Activated naive CD4-positive, alpha-beta T cell treated with anti-CD3 and anti-CD28 coated beads, Interleukin-2, amount 50 U/mL, for 24 hours (primary cell): Measurements from ENCODE around the gene CSKMT.
A peak's percentile ranks its signal among the peaks of the same experiment; 100 is the strongest.
"Not testable (repeated sequence)": the region's sequence is repeated elsewhere in the genome, so short reads cannot be mapped to it uniquely, and the experiment has no call there.

Experiments
- H3K27ac Mint-ChIP-seq: one replicate; pipeline ENCODE4 v1.8.0; 2021; ENCODE audit warnings: mild to moderate bottlenecking, mixed read lengths
- H3K27me3 Mint-ChIP-seq: one replicate; pipeline ENCODE4 v1.8.0; 2021; ENCODE audit warnings: mixed read lengths
- H3K36me3 Mint-ChIP-seq: one replicate; pipeline ENCODE4 v1.8.0; 2021; ENCODE audit warnings: mixed read lengths
- H3K4me1 Mint-ChIP-seq: one replicate; pipeline ENCODE4 v1.8.0; 2021; ENCODE audit warnings: mixed read lengths
- H3K4me3 Mint-ChIP-seq: one replicate; pipeline ENCODE4 v1.8.0; 2021; ENCODE audit warnings: mild to moderate bottlenecking, mixed read lengths
- H3K9me3 Mint-ChIP-seq: one replicate; pipeline ENCODE4 v1.8.0; 2021; ENCODE audit warnings: mixed read lengths

Gene CSKMT

GRCh38 chr11:62671608-62672389 is 6.7 kb downstream of the CSKMT start, which contains the start of the genes LBHD1 and UQCC3:
Gene LBHD1, minus strand, starts transcription at chr11:62672267. Its CDS starts 2,236 bp downstream, at chr11:62670031.
Gene UQCC3, plus strand, starts transcription at chr11:62671673. Its CDS starts 73 bp downstream, at chr11:62671746.
- H3K27me3 Mint-ChIP-seq = no peaks in the 10 kb centered on the region
- peak within 1 kb of the TSS; percentile 96 for H3K27ac Mint-ChIP-seq
- H3K36me3 Mint-ChIP-seq = peaks cover 11% of the 10 kb centered on the region
- H3K4me1 Mint-ChIP-seq = peaks cover 45% of the 10 kb centered on the region
- peak within 1 kb of the TSS; percentile 100 for H3K4me3 Mint-ChIP-seq
- H3K9me3 Mint-ChIP-seq = no peaks in the 10 kb centered on the region

- Mint-ChIP-seq H3K4me3 (peak overlapping the region; percentile 100), H3K9me3 (no peaks in the 10 kb centered on the region), H3K36me3 (peaks cover 11% of the 10 kb centered on the region), H3K27me3 (no peaks in the 10 kb centered on the region), H3K4me1 (peaks cover 47% of the 10 kb centered on the region), H3K27ac (no peak overlapping the region)
These were observed 8.0 kb downstream of the CSKMT start for GRCh38 chr11:62673196-62673525.

DNA sequence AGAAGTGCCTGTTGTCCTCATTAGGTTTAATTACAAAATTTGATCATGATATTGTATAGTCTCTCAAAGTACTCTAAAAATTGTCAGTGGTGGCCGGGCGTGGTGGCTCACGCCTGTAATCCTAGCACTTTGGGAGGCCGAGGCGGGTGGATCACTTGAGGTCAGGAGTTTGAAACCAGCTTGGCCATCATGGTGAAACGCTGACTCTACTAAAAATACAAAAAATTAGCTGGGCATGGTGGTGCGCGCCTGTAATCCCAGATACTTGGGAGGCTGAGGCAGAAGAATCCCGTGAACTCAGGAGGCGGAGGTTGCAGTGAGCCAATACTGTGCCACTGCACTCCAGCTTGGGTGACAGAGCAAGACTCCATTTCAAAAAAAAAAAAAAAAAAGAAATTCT is 10.3 kb downstream of the CSKMT start:
- H3K27ac Mint-ChIP-seq, H3K27me3 Mint-ChIP-seq, H3K36me3 Mint-ChIP-seq, H3K9me3 Mint-ChIP-seq, H3K4me3 Mint-ChIP-seq: not testable (repeated sequence)
- H3K4me1 Mint-ChIP-seq = peaks cover 42% of the 10 kb centered on the region

DNA sequence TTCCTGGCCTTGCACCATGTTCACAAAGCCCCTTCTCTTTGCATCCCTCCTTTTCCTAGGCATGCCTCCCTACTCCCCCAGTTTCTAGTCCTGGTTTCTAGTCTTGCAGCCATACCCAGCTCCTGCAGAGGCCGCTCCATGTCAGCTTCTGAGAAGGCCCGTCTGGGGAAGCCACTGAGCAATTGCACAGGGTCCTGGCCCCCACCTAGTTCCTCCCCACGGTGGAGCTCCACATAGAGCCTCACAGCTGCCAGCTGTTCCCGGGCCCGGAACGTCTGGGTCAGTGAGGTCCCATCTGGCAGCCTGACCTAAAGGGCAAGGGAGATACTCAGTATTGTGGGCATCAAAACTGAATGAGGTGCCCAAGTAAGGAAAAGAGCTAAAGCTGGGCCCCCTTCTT is 11.6 kb downstream of the CSKMT start:
- H3K27ac Mint-ChIP-seq = peak overlapping the region; percentile 82
- no peaks in the 10 kb centered on the region for H3K27me3 Mint-ChIP-seq
- H3K9me3 Mint-ChIP-seq = no peaks in the 10 kb centered on the region
- peaks cover 8% of the 10 kb centered on the region for H3K36me3 Mint-ChIP-seq
- peak overlapping the region; percentile 90 for H3K4me3 Mint-ChIP-seq
- H3K4me1 Mint-ChIP-seq = peaks cover 38% of the 10 kb centered on the region

DNA sequence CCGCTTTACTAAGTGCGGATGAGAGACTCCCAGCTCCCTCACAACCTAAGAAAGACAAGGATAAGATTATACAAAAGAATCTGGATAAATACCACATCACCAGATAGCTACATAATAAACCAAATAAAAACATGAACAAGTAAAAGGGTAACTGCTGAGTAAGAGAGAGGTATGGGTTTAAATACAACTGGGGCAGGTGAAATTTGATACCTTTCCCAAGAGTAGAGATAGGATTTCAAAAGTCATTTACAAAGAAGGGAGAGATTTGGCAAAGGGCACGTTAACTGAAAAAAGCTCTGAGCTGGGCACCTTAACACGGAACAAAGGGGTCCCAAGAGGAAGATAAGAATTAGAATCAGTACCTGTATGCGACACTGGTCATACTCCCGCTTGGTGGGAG is 12.0 kb downstream of the CSKMT start:
- Mint-ChIP-seq H3K9me3 (no peaks in the 10 kb centered on the region), H3K27me3 (no peaks in the 10 kb centered on the region), H3K4me3 (peak overlapping the region; percentile 90), H3K36me3 (peaks cover 8% of the 10 kb centered on the region), H3K27ac (peak overlapping the region; percentile 82), H3K4me1 (peaks cover 36% of the 10 kb centered on the region)

DNA sequence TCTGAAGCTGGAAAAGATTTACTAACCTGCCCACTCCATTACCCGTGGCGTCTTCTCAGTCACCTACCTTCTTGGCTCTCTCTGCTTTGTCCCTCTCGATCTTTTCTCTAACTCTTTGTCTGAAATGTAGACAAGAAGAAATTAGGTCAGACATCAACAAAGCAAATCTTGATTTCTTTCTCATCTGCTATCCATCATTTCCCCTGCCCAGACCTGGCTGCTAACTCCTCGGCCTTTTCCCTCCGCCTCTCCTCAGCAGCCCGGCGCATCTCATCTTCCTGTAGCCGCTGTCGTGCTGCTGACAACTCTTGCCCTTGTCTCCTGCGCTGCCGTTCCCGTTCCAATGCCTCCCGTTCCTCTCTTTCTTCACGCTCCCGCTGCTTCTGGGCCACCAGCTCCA is 12.6 kb downstream of the CSKMT start:
- H3K27me3 Mint-ChIP-seq = no peaks in the 10 kb centered on the region
- peak overlapping the region; percentile 48 for H3K27ac Mint-ChIP-seq
- H3K9me3 Mint-ChIP-seq = no peaks in the 10 kb centered on the region
- H3K4me3 Mint-ChIP-seq = peak overlapping the region; percentile 90
- peaks cover 8% of the 10 kb centered on the region for H3K36me3 Mint-ChIP-seq
- H3K4me1 Mint-ChIP-seq = peaks cover 32% of the 10 kb centered on the region

DNA sequence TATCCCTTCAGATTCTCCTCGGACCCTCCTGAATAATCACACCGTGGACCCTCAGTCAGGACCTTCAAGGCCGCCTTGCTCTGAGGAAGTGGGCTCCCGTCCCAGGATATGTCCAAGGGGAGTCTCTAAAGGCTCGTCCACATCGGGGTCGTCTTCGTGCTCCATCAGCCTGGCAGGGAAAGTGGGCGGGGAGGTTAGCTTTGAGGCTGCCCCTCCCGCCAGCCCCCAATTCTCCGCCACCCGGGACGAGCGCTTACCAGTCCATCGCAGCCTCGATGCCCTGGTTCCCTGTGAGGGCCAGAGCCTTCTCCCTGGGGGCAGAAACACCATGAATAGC is 13.3 kb downstream of the CSKMT start:
- peaks cover 8% of the 10 kb centered on the region for H3K36me3 Mint-ChIP-seq
- no peaks in the 10 kb centered on the region for H3K9me3 Mint-ChIP-seq
- peak overlapping the region; percentile 95 for H3K27ac Mint-ChIP-seq
- no peaks in the 10 kb centered on the region for H3K27me3 Mint-ChIP-seq
- H3K4me1 Mint-ChIP-seq = peaks cover 32% of the 10 kb centered on the region
- peak overlapping the region; percentile 90 for H3K4me3 Mint-ChIP-seq

DNA sequence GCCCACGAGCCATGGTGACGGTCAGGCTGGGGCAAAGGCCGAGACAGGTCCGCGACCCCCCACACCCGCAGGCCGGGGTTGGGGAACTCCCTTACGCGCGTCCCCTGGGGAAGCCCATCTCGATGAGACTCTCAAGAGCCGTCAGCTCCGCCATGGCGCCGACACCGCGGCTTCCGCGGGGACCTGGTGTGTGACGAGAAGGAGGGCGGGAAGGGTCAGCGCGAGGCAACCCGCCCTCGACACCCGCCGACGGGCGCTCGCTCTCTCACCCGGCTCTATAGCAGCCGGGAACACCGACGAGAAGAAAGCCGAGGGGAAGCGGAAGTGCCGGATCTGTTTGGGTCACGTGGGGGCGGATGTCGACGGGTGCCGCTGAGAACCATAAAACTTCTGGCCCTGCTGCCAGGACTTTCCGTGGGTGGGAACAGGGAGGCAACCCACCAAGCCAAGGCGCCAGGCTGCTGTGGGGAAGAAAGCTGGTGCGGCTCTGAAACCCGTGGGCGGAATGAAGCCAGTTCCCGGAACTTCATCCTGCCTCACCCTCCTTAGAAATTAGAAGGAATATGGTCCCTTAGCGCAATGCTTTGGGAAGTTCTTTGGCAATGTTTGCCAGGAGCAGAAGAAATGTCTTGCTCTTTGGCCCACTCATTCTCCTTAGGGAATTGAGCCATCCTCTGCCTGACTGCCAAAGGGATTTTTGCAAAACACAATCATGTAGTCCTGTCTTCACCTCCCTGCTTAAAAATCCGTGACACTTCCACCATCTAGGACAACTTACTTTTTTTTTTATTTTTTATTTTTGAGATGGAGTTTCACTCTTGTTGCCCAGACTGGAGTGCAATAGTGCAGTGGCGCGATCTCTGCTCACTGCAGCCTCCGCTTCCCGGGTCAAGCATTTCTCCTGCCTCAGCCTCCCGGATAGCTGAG is 13.9 kb downstream of the CSKMT start, which contains the start of gene UBXN1:
TSS of gene UBXN1 (minus strand) at position 304 of the 927 bp plus-strand sequence. CDS start at position 154, 150 bp downstream.
- H3K4me3 Mint-ChIP-seq = peak within 1 kb of the TSS; percentile 90
- H3K27me3 Mint-ChIP-seq = no peaks in the 10 kb centered on the region
- no peaks in the 10 kb centered on the region for H3K9me3 Mint-ChIP-seq
- H3K4me1 Mint-ChIP-seq = peaks cover 32% of the 10 kb centered on the region
- H3K36me3 Mint-ChIP-seq = peaks cover 8% of the 10 kb centered on the region
- peak within 1 kb of the TSS; percentile 95 for H3K27ac Mint-ChIP-seq

DNA sequence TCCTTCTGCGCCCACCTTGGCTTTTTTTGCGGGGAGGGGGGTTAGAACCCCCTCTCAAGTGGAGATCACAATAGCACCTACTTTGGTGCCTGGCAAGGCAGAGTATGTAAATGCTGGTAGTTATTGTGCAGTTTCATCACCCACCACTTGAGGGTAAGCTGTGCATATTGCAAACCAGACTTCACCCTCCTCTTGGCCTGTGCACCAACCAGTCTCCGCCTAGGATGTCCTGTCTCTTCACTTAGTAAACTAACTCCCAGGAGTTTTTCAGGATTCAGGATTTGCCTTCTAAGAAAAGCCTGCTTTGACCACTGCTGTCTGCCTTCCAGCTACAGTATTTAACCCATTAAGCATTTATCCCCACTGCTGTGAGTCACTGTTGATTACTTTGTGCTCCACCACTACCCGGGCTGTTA is 15.7 kb downstream of the CSKMT start:
- Mint-ChIP-seq H3K4me1 (peaks cover 29% of the 10 kb centered on the region), H3K36me3 (peaks cover 6% of the 10 kb centered on the region), H3K4me3 (peak overlapping the region; percentile 50), H3K27me3 (no peaks in the 10 kb centered on the region), H3K27ac (peak overlapping the region; percentile 59), H3K9me3 (no peaks in the 10 kb centered on the region)

- H3K36me3 Mint-ChIP-seq = no peaks in the 10 kb centered on the region
- no peak overlapping the region for H3K27ac Mint-ChIP-seq
- H3K4me3 Mint-ChIP-seq = no peak overlapping the region
- peaks cover 19% of the 10 kb centered on the region for H3K4me1 Mint-ChIP-seq
- H3K9me3 Mint-ChIP-seq = no peaks in the 10 kb centered on the region
- H3K27me3 Mint-ChIP-seq = peaks cover 2% of the 10 kb centered on the region
These were observed 17.4 kb downstream of the CSKMT start for GRCh38 chr11:62682518-62682917.

DNA sequence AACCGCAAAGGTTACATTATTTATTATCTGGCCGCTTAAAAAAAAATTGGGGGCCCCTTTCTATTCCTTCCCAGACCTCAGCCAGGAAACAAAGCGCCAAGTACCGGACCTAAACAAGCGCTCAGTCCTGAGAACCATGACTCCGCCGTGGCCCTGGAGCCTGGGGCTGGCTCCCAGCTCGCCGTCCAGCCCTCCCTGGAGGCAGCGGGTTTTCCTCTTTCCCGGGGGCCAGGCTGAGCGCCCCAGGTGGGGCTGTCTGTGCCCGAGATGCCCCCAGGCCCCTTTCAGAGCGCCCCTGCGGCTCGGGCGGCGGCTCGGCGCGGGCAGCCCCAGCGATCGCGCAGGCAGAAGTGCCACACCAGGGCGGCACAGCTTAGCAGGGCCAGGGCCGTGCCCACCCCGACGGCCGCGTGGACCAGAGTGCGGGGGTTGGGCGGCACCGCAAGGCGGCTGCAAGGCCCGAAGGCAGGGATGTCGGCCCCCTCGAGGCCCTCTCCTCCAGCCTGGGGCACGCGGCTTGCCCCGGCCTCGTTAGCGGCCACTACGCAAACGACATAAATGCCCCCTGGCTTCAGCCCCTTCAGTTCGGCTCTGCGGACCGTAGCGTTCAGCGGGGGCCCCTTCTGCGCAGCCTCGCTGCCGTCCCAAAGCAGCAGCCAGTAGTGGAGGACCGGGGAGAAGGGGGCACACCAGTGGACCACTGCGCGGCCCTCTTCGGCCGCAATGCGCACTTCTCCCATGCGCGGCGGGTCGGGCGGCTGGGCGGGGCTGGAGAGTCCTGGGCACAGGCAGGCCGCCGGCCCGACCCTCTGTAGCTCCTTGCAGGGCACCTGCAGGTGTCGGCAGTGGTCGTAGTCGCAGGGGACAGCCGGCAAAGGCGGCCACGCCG is 22.6 kb downstream of the CSKMT start:
- H3K36me3 Mint-ChIP-seq = peaks cover 8% of the 10 kb centered on the region
- no peak overlapping the region for H3K4me3 Mint-ChIP-seq
- no peaks in the 10 kb centered on the region for H3K4me1 Mint-ChIP-seq
- H3K9me3 Mint-ChIP-seq = no peaks in the 10 kb centered on the region
- H3K27me3 Mint-ChIP-seq = peaks cover 5% of the 10 kb centered on the region
- H3K27ac Mint-ChIP-seq = no peak overlapping the region

DNA sequence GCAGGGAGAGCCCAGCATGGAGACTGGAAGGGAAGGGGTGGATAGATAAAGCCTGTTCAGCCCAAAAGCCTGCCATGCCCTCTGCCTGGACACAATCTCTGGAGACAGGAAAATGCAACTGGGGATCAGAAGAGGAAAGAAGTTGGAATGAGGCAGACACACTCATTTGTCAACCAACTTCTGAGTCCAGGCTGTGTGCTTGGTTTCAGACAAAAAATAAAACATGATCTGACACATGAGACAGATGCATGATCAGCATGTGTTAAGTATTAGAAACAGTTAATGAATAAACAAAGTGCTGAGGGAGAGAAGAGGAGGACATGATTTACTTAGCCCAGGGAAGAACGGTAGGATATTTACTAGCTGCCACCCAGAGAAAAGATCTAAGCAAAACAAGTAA is 23.4 kb downstream of the CSKMT start:
- Mint-ChIP-seq H3K36me3 (peaks cover 10% of the 10 kb centered on the region), H3K9me3 (no peaks in the 10 kb centered on the region), H3K27ac (no peak overlapping the region), H3K4me1 (no peaks in the 10 kb centered on the region), H3K27me3 (peaks cover 5% of the 10 kb centered on the region), H3K4me3 (no peak overlapping the region)

DNA sequence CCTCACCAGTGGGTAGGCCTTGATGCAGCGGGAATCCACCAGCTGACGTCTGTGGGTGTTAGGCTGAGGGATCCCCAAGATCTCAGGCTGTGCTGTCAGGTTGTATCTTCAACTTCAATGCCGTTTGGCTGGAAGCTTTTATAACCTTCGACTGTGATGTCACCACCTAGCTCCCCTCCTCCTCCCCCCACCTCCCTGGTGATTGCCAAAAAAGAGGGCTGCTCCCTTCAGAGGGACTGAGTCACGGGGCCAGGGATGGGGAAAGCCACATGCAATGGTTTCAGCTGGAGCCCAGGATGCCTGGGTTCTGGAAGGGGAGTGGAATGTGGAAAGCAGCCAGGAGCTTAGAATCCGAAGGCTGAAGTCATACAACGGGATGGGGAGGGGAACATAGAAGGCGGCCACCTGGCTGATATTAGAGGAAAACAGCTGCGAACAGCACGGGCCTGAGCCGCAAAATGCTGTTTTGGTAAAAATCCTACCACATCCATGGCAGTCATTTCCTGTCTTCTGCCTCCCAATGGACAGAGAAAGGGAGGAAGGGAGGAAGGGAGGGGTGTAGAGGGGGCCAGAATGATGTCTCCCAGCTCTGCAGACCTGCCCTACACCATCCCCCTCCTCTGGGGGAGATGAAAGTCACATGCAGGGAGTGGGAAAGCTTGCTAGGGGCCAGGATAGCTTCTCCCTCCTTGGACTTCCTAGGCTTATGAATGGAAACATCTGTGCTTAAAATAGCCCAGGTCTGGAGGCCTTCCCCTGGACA is 24.5 kb downstream of the CSKMT start, which contains the start of gene LRRN4CL:
TSS of gene LRRN4CL (minus strand) at position 110 of the 763 bp plus-strand sequence. CDS start 1,022 bp downstream, outside the sequence.
- Mint-ChIP-seq H3K27ac (no peak within 1 kb of the TSS), H3K4me3 (no peak within 1 kb of the TSS), H3K9me3 (no peaks in the 10 kb centered on the region), H3K27me3 (peaks cover 5% of the 10 kb centered on the region), H3K4me1 (peaks cover 2% of the 10 kb centered on the region), H3K36me3 (peaks cover 10% of the 10 kb centered on the region)

GRCh38 chr11:62693624-62694023 is 28.5 kb downstream of the CSKMT start:
- H3K4me3 Mint-ChIP-seq, H3K9me3 Mint-ChIP-seq, H3K27me3 Mint-ChIP-seq, H3K4me1 Mint-ChIP-seq, H3K27ac Mint-ChIP-seq: not testable (repeated sequence)
- H3K36me3 Mint-ChIP-seq = peaks cover 11% of the 10 kb centered on the region
